Endothelial cell of umbilical vein (primary cell): ENCODE results near the gene BMPER. TPM values are rescaled to one million over a fixed set of nuclear protein-coding genes. Genes with fewer than 3 reads are reported as not detected.

Source experiments
- BruUV-seq: library from RNA; stranded (reverse); fragments of 400-500 nt; replicated peaks from 2 replicates; lab custom pipeline; 2021; lab: Mats Ljungman, UMichigan
- CTCF ChIA-PET: fragments of 300-600, 350-600 bp; sonication (Branson Sonifier 250); formaldehyde crosslinking; loops from one replicate; lab custom pipeline; 2021; ENCODE audit warnings: antibody characterized with exemption, inconsistent platforms; lab: Charles Lee
- POLR2A ChIA-PET: fragments of 300-600, 350-600 bp; sonication (Branson Sonifier 250); formaldehyde crosslinking; loops from one replicate; lab custom pipeline; 2021; ENCODE audit warnings: antibody characterized with exemption, inconsistent platforms; lab: Charles Lee
- DNase-seq: peaks from one replicate; pipeline ENCODE4 v3.0.0-alpha.2; 2011; ENCODE audit warnings: low read depth, low spot score
- FAIRE-seq: peaks from 2 replicates; lab custom pipeline; 2011; peaks lifted over from hg19 to GRCh38; lab: Jason Lieb, UNC
- H2AFZ ChIP-seq: 2 replicates; pipeline ENCODE4 v1.6.0; 2012; ENCODE audit warnings: low read depth, low read length, control low read depth, inconsistent platforms
- H3K27ac ChIP-seq: 2 replicates; pipeline ENCODE4 v1.5.1; 2011; ENCODE audit warnings: low read depth, mild to moderate bottlenecking, control low read depth, low read length, moderate library complexity; ENCODE audit not compliant: insufficient read depth
- H3K27me3 ChIP-seq, 2 experiments: 2 replicates each; pipeline versions ENCODE4 v1.6.0 to v1.6.1; 2011; ENCODE audit warnings: low read length in 2 of 2, mixed read lengths in 1 of 2; ENCODE audit not compliant: control insufficient read depth in 2 of 2, insufficient read depth in 2 of 2
- H3K36me3 ChIP-seq, 2 experiments: 2 replicates in 1 of 2; 3 replicates in 1 of 2; pipeline ENCODE4 v1.5.1; 2011; ENCODE audit warnings: low read length in 2 of 2, mild to moderate bottlenecking in 1 of 2, moderate library complexity in 1 of 2; ENCODE audit not compliant: control insufficient read depth in 2 of 2, insufficient read depth in 2 of 2; ENCODE audit errors: extremely low read depth in 1 of 2
- H3K4me1 ChIP-seq: 3 replicates; pipeline ENCODE4 v1.5.1; 2011; ENCODE audit warnings: mild to moderate bottlenecking, low read length; ENCODE audit not compliant: control insufficient read depth, insufficient read depth; ENCODE audit errors: extremely low read depth
- H3K4me2 ChIP-seq: 2 replicates; pipeline ENCODE4 v1.6.1; 2011; ENCODE audit warnings: low read length, control low read depth, mixed read lengths; ENCODE audit not compliant: insufficient read depth
- H3K4me3 ChIP-seq, 3 experiments: fragments of 200-600 bp in 1 of 3; sonication (generic), shearing (Covaris generic) in 1 of 3; replicated peaks in 1 of 3; 2 replicates each; pipeline ENCODE4 v1.5.1; 2011 to 2016; ENCODE audit warnings: control low read depth in 3 of 3, low read length in 3 of 3, mild to moderate bottlenecking in 2 of 3, inconsistent platforms in 1 of 3, low read depth in 1 of 3, moderate library complexity in 1 of 3; ENCODE audit not compliant: insufficient read depth in 1 of 3
- H3K79me2 ChIP-seq: 2 replicates; pipeline ENCODE4 v1.6.0; 2012; ENCODE audit warnings: low read length, inconsistent platforms; ENCODE audit not compliant: control insufficient read depth, insufficient read depth
- H3K9ac ChIP-seq: replicated peaks from 2 replicates; pipeline ENCODE3; 2011; ENCODE audit warnings: low read length, control low read depth; ENCODE audit not compliant: insufficient read depth; ENCODE audit errors: extremely low read depth
- H3K9me1 ChIP-seq: replicated peaks from 3 replicates; pipeline ENCODE4 v1.6.0; 2011; ENCODE audit warnings: mild to moderate bottlenecking, low read length; ENCODE audit not compliant: control insufficient read depth, insufficient read depth; ENCODE audit errors: extremely low read depth
- H3K9me3 ChIP-seq: replicated peaks from 2 replicates; pipeline ENCODE4 v1.5.1; 2012; ENCODE audit warnings: low read length, inconsistent platforms; ENCODE audit not compliant: control insufficient read depth, insufficient read depth
- H4K20me1 ChIP-seq: replicated peaks from 2 replicates; pipeline ENCODE3; 2011; ENCODE audit warnings: mild to moderate bottlenecking, low read length; ENCODE audit not compliant: control insufficient read depth, insufficient read depth; ENCODE audit errors: extremely low read depth
- CTCF ChIP-seq, 2 donors: IDR thresholded peaks; 1 replicate in 1 of 2; 2 replicates in 1 of 2; pipeline ENCODE4 v1.5.1; 2011; ENCODE audit warnings: low read length in 2 of 2, mild to moderate bottlenecking in 2 of 2, moderate library complexity in 2 of 2, control low read depth in 1 of 2, inconsistent platforms in 1 of 2, low read depth in 1 of 2; ENCODE audit not compliant: insufficient read depth in 1 of 2; ENCODE audit errors: extremely low read depth in 1 of 2
- EZH2 ChIP-seq: IDR thresholded peaks from 2 replicates; pipeline ENCODE4 v1.6.1; 2012; ENCODE audit warnings: borderline replicate concordance, low read depth, mild to moderate bottlenecking, moderate library complexity, low read length, inconsistent platforms; ENCODE audit not compliant: severe bottlenecking
- FOS ChIP-seq: IDR thresholded peaks from 2 replicates; pipeline ENCODE4 v1.6.1; 2011; ENCODE audit warnings: mild to moderate bottlenecking, low read length, moderate library complexity, borderline replicate concordance; ENCODE audit not compliant: insufficient read depth
- GATA2 ChIP-seq: IDR thresholded peaks from 2 replicates; pipeline ENCODE4 v1.7.0; 2011; ENCODE audit warnings: low read depth, mild to moderate bottlenecking, moderate library complexity, mixed read lengths, low read length; ENCODE audit not compliant: insufficient read length, insufficient read depth
- JUN ChIP-seq: IDR thresholded peaks from 2 replicates; pipeline ENCODE4 v1.6.1; 2011; ENCODE audit warnings: borderline replicate concordance, low read depth; ENCODE audit not compliant: insufficient read length, insufficient read depth
- MYC ChIP-seq: IDR thresholded peaks from one replicate; pipeline ENCODE4 v1.6.1; 2011; ENCODE audit warnings: mild to moderate bottlenecking, low read depth, low read length
- POLR2A ChIP-seq: IDR thresholded peaks from 2 replicates; pipeline ENCODE4 v1.6.1; 2012; ENCODE audit warnings: low read depth, mild to moderate bottlenecking, control low read depth, low read length
- POLR2AphosphoS5 ChIP-seq: IDR thresholded peaks from 2 replicates; pipeline ENCODE4 v1.6.1; 2012; ENCODE audit warnings: low read depth, mild to moderate bottlenecking, control low read depth, low read length, moderate library complexity; ENCODE audit not compliant: insufficient read depth
- dilution Hi-C: fragments of 300-500 bp; cut with MboI; formaldehyde crosslinking; loops from one replicate; pipeline ENCODE4 v1.15.0; 2019; ENCODE audit warnings: low sequenced_read_pairs; ENCODE audit not compliant: extremely low pct_ligation_motif_present
- intact Hi-C: fragments of 100-400 bp; cut with micrococcal nuclease; formaldehyde crosslinking; loops from one replicate; pipeline ENCODE4 v1.10.0; 2022
- polyA plus RNA-seq, 4 experiments: library from polyadenylated mRNA; depleted of rRNA in 3 of 4; stranded (reverse) in 3 of 4; unstranded in 1 of 4; fragments of >200 nt; gene quantifications; 2 replicates each; pipeline versions ENCODE4 v1.2.1 to v1.2.3, GENCODE V29; 2011 to 2012; ENCODE audit warnings: missing spikeins in 1 of 4
- total RNA-seq: library from RNA; stranded (reverse); gene quantifications from 2 replicates; pipeline ENCODE4 v1.2.3, GENCODE V29; 2021
- TF ChIP-seq, protein P1 (sequence below): IDR thresholded peaks from 2 replicates; pipeline ENCODE4 v1.6.1; 2011; ENCODE audit not compliant: insufficient read depth, insufficient read length

BMPER gene
- total and polyA plus RNA-seq, 2 donors (not counting 3 experiments of a cell fraction or from before 2014, with no cell fraction given) = 0.10 to 0.13 TPM

GRCh38 chr7:34115503-34115902 lies 210.2 kb downstream of the BMPER start:
- TF ChIP-seq POLR2A (no peak), JUN (no peak), CTCF (IDR thresholded peaks at IDR 0.05; ENCODE audit: extremely low read depth in 1 of 2, insufficient read depth in 1 of 2, low read depth in 1 of 2, low read length in 2 of 2) (no peak), POLR2AphosphoS5 (no peak), MYC (no peak), GATA2 (no peak), EZH2 (no peak), FOS (no peak)
- TF ChIP-seq, protein P1, sequence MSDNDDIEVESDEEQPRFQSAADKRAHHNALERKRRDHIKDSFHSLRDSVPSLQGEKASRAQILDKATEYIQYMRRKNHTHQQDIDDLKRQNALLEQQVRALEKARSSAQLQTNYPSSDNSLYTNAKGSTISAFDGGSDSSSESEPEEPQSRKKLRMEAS = no peak
- dilution Hi-C loops (no loop called here), intact Hi-C loops (no loop called here)
- Histone ChIP-seq H4K20me1 (no peaks in the 10 kb centered on the region), H3K9me3 (no peaks in the 10 kb centered on the region), H3K4me3 (no peak overlapping the region), H3K36me3 (no peaks in the 10 kb centered on the region), H3K4me2 (no peak overlapping the region), H3K9ac (no peak overlapping the region), H3K4me1 (no peaks in the 10 kb centered on the region), H3K27ac (no peak overlapping the region), H3K9me1 (no peaks in the 10 kb centered on the region), H3K79me2 (no peaks in the 10 kb centered on the region), H3K27me3 (no peaks in the 10 kb centered on the region), H2AFZ (no peak overlapping the region)
- DNase-seq (no peak), FAIRE-seq (no peak)
- ChIA-PET CTCF (interaction anchor here (0.7 kb wide), 1 partner anchor 19 kb away, joined by 3 read pairs; no protein-coding TSS in a partner anchor), POLR2A (no interaction called here)
- no TSS peak for BruUV-seq
